Pancreas (tissue), 10 donors: ENCODE measurements around the gene REXO1. TPM values are rescaled to one million over a fixed set of nuclear protein-coding genes. Genes with fewer than 3 reads are reported as not detected.

Source experiments
- ATAC-seq, 4 donors: fragments of 200-7000 bp; cut with Tn5 transposase; one replicate each; pipeline versions ENCODE4 v1.8.0 to v1.9.1; 2020; ENCODE audit warnings: mild to moderate bottlenecking in 4 of 4, moderate library complexity in 4 of 4
- DNase-seq, 6 donors: peaks; one replicate each; pipeline ENCODE4 v3.0.0-alpha.2; 2020
- FAIRE-seq: peaks from 2 replicates; lab custom pipeline; 2012; peaks lifted over from hg19 to GRCh38; lab: Jason Lieb, UNC
- H3K27ac ChIP-seq, 4 donors: fragments of 200-600 bp; sonication (generic); 1 replicate in 3 of 4; 2 replicates in 1 of 4; pipeline versions ENCODE4 v1.5.0 to v1.8.0; 2020
- H3K27me3 ChIP-seq, 4 donors: fragments of 200-600 bp; one replicate each; pipeline ENCODE4 v1.8.0; 2021
- H3K36me3 ChIP-seq, 3 donors: fragments of 200-600 bp; sonication (generic) in 1 of 3; one replicate each; pipeline versions ENCODE4 v1.5.0 to v1.8.0; 2020 to 2021
- H3K4me1 ChIP-seq, 3 donors: fragments of 200-600 bp; one replicate each; pipeline ENCODE4 v1.8.0; 2021
- H3K4me3 ChIP-seq, 4 donors: fragments of 200-600 bp; sonication (generic) in 2 of 4; one replicate each; pipeline versions ENCODE4 v1.5.0 to v1.8.0; 2020 to 2021
- H3K9me3 ChIP-seq, 4 donors: fragments of 200-600 bp; one replicate each; pipeline ENCODE4 v1.8.0; 2021
- WGBS, 2 donors: extraction: QIAGEN DNeasy Blood & Tissue Kit; methylation state at CpG; one replicate each; pipeline ENCODE4 v1.1.7; 2013; 5-methylcytosine and 5-hydroxymethylcytosine counted together
- intact Hi-C, 3 donors: fragments of 100-400 bp; cut with DNase I; formaldehyde crosslinking; loops; one replicate each; pipeline versions ENCODE4 v1.11.1 to v1.14.2; 2022
- polyA plus RNA-seq, 2 donors: library from polyadenylated mRNA; stranded (reverse); fragments of 200-250 nt; gene quantifications; one replicate each; pipeline ENCODE4 v1.2.3, GENCODE V29; 2013
- total RNA-seq, 6 donors: library from RNA; stranded (reverse); fragmentation: NEBNext Ultra II Directional in 4 of 6; extraction: Animal tissue kit (Norgen Biotek cat#: 25700) in 4 of 6; gene quantifications; one replicate each; pipeline versions ENCODE4 v1.2.1 to v1.2.4, GENCODE V29; 2021 to 2023
- TF ChIP-seq, protein P1 (sequence below), 4 donors: fragments of 200-600 bp; sonication (generic) in 3 of 4; IDR thresholded peaks; one replicate each; pipeline versions ENCODE4 v1.5.0 to v1.8.0; 2021; ENCODE audit warnings: antibody characterized with exemption in 4 of 4
- donor health status: healthy with polysubstance abuse.
- donor health status: DM: no; HTN: no; CAD: no; lungs with moderate emphysema.
- donor health status: DM: no; HTN: no; CAD: no.
- donor health status: control.
- donor health status: control.
- donor health status: Bipolar disorder and iron deficiency.
- donor health status: DM: yes; HTN: yes; CAD: no.
- donor health status: DM: no; HTN: no; CAD: no.
- donor health status: DM: no; HTN: no; CAD: no.
- donor health status: DM: yes; HTN: yes; CAD: no.

REXO1 gene
- total and polyA plus RNA-seq, 8 donors: 10.5 to 42.2 (median 16.0) TPM

DNA sequence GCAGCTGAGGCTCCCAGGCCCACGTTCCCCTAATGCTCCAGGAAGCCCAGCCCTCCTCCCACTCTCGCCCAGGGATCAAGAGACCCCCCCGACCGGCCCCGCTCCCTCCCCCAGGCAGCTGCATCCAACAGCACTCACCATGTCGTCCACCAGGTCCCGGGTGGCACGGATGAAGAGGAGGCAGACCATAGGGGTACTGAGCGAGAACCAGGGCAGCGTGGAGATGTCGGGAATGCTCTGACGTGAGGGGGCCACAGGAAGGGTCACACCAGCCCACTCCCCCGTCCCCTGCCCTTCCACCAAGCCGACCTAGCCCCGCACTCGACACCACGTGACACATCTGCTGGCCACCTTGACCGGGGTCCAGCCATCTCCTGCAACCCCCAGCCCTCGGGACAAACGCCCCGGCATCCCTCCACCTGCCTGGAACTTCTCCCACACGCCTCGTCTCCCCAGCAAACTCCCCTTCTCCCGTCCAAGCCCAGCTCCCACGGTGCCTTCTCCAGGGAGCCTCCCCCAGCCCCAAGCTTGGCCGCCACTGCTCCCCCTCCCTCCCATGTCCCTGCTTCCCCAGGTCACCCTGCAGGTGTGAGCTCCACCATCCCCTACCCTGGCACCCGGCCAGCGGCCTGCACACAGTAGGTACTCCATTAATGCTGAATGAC lies 41.1 kb downstream of the REXO1 start:
- WGBS, 2 donors: 40 to 52% methylated on average over 23 to 28 of the region's 28 CpGs
- no peaks in the 10 kb centered on the region for H3K27me3 ChIP-seq
- intact Hi-C loops: no loop called here
- H3K9me3 ChIP-seq: no peaks in the 10 kb centered on the region
- DNase-seq: peak in 2 of 6 donors; percentile 46 to 76
- H3K4me1 ChIP-seq: peaks cover 0 to 5% (median 0%) of the 10 kb centered on the region in 3 donors
- H3K4me3 ChIP-seq: no peak overlapping the region
- no peak for ATAC-seq
- FAIRE-seq: no peak
- TF ChIP-seq, protein P1, sequence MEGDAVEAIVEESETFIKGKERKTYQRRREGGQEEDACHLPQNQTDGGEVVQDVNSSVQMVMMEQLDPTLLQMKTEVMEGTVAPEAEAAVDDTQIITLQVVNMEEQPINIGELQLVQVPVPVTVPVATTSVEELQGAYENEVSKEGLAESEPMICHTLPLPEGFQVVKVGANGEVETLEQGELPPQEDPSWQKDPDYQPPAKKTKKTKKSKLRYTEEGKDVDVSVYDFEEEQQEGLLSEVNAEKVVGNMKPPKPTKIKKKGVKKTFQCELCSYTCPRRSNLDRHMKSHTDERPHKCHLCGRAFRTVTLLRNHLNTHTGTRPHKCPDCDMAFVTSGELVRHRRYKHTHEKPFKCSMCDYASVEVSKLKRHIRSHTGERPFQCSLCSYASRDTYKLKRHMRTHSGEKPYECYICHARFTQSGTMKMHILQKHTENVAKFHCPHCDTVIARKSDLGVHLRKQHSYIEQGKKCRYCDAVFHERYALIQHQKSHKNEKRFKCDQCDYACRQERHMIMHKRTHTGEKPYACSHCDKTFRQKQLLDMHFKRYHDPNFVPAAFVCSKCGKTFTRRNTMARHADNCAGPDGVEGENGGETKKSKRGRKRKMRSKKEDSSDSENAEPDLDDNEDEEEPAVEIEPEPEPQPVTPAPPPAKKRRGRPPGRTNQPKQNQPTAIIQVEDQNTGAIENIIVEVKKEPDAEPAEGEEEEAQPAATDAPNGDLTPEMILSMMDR (IDR thresholded peaks at IDR 0.05): no peak
- no peak overlapping the region for H3K27ac ChIP-seq
- H3K36me3 ChIP-seq: no peaks in the 10 kb centered on the region

DNA sequence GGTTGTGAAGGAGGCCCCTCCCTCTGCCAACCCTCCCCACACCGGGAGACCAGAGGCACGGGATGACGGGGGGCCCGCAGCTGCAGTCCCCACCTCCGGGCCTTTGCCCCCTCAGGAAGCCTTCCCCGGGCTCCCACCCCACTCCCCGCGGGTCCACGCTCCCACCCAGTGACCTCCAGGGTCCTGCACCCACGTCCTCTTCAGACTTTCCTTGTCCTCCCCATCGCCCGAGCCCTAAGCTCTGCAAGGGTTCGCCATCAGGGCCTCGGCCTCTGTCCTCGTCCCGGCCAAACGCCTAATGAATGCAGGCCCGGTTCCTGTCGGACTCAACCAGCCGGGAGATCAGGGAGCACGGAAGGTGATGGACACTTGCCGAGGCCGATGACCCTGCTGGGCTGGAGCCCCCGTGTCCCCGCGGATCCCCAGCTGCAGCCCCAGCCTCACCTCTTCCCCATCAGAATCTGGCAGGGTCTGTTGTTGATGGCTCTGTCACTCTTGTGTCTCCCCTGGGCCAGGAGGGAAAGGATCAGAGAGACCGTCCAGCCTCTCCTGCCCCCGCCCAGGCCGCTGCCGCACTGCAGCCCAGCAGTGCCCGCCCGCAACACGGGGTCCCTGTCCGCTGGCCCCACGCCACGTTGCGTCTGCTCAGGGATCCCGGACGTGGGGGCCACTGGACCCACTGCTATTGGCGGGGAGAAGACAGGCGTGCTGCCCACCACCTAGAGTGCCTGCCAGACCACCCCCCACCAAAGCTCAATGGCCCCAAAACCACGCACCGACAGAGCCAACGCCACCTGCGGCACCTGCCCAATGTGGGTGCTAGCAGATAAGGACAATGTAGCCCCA lies 41.9 kb downstream of the REXO1 start:
- peak in 2 of 6 donors; percentile 37 to 70 for DNase-seq
- Histone ChIP-seq H3K27ac (no peak overlapping the region), H3K4me3 (no peak overlapping the region), H3K36me3 (no peaks in the 10 kb centered on the region), H3K27me3 (no peaks in the 10 kb centered on the region), H3K4me1 (no peaks in the 10 kb centered on the region), H3K9me3 (no peaks in the 10 kb centered on the region)
- 68 to 76% methylated on average over 40 to 45 of the region's 45 CpGs for WGBS, 2 donors
- no peak for FAIRE-seq
- intact Hi-C loops: no loop called here
- no peak for ATAC-seq
- TF ChIP-seq, protein P1 (IDR thresholded peaks at IDR 0.05): no peak

DNA sequence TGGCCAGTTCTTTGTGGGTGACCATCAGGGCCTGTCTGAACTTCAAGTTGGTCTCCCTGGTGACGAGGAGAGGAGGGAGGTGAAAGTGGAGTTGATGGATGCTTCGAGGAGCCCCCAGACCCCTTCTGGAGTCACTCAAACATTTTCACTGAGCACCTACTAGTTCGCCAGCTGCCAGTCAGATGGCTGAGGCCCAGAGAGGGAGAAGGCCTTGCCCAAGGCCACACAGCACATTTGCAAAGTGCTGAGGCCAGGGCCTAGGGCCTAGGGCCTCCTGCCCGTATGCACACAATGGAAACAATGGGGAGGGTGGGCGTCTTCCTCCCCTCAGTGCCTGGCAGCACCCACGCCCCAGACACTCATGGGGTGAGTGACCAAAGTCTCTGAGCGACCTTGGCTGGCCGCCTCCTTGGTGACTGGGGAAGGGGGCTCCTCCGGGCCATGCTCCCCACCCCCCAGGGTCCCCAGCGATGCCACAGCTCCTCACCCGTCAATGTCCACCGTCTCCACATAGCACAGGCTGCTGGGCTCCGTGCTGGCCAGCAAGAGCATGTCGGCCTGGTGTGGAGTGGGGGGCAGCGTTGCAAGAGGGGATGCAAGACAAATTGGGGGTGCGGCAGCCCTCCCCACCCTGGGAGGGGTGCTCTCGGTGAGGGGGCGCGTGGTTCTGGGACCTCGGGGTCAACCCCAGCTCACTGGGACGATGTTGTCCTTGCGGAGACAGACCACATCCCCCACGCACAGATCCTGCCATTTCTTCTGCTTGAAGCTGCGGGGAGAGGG lies 42.7 kb downstream of the REXO1 start:
- H3K4me3 ChIP-seq: no peak overlapping the region
- ATAC-seq (no peak), DNase-seq (no peak), FAIRE-seq (no peak)
- no peaks in the 10 kb centered on the region for H3K4me1 ChIP-seq
- intact Hi-C loops: no loop called here
- H3K27ac ChIP-seq: no peak overlapping the region
- no peaks in the 10 kb centered on the region for H3K27me3 ChIP-seq
- 79 to 83% methylated on average over 21 to 24 of the region's 24 CpGs for WGBS, 2 donors
- TF ChIP-seq, protein P1 (IDR thresholded peaks at IDR 0.05): no peak
- no peaks in the 10 kb centered on the region for H3K9me3 ChIP-seq
- no peaks in the 10 kb centered on the region for H3K36me3 ChIP-seq

DNA sequence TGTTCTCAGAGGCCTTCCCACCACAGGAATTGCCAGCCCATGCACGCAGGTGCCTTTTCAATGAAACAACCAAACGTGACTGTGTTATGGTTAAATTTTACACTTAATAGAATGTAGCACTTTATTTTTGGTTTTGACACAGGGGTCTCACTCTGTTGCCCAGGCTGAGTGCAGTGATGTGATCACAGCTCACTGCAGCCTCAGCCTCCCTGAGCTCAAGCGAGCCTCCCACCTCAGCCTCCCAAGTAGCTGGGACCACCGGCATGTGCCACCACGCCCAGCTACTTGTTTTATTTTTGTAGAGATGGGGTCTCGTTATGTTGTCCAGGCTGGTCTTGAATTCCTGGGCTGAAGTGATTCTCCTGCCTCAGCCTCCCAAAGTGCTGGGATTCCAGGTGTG lies 43.4 kb downstream of the REXO1 start:
- intact Hi-C loops: no loop called here
- 87 to 94% methylated on average over 6 of the region's 6 CpGs for WGBS, 2 donors
- no peak for FAIRE-seq

More for the DNA sequence above, 43.4 kb downstream of the REXO1 start:
- Histone ChIP-seq H3K36me3 (no peaks in the 10 kb centered on the region), H3K4me1 (no peaks in the 10 kb centered on the region), H3K9me3 (no peaks in the 10 kb centered on the region), H3K27me3 (no peaks in the 10 kb centered on the region), H3K27ac (no peak overlapping the region), H3K4me3 (no peak overlapping the region)
- DNase-seq (no peak), ATAC-seq (no peak)
- TF ChIP-seq, protein P1 (IDR thresholded peaks at IDR 0.05): no peak
